DMS153 treated with DMSO at 0.1 percent for 48 hours (cell line): Measurements from ENCODE around the gene CHRM1.

ENCODE experiments used
- DNase-seq: peaks from one replicate; lab custom pipeline; 2025; ENCODE audit not compliant: unreplicated experiment; lab: John Stamatoyannopoulos, UW

The CHRM1 gene

GRCh38 chr11:62926680-62927455, 5.7 kb upstream of the CHRM1 start:
- no peak for DNase-seq

- no peak for DNase-seq
These were observed 4.8 kb upstream of the CHRM1 start for GRCh38 chr11:62925745-62926679.

GRCh38 chr11:62925308-62925707, 4.1 kb upstream of the CHRM1 start:
- no peak for DNase-seq

GRCh38 chr11:62923601-62924411, 2.6 kb upstream of the CHRM1 start:
- no peak for DNase-seq

- no peak for DNase-seq
These were observed 1.7 kb upstream of the CHRM1 start for GRCh38 chr11:62922653-62923431.

- DNase-seq, result no peak
These were observed 1.0 kb upstream of the CHRM1 start for GRCh38 chr11:62922189-62922589.

- DNase-seq, result no peak
These were observed 518 bp upstream of the CHRM1 start for GRCh38 chr11:62921573-62922188.

- no peak for DNase-seq
These were observed 1.1 kb downstream of the CHRM1 start for GRCh38 chr11:62919898-62920640.

GRCh38 chr11:62919476-62919875, 1.7 kb downstream of the CHRM1 start:
- DNase-seq, result no peak

- no peak for DNase-seq
These were observed 2.6 kb downstream of the CHRM1 start for GRCh38 chr11:62918531-62918930.

- no peak for DNase-seq
These were observed 3.2 kb downstream of the CHRM1 start for GRCh38 chr11:62917906-62918502.

- DNase-seq, result no peak
These were observed 6.7 kb downstream of the CHRM1 start for GRCh38 chr11:62914416-62914815.

- no peak for DNase-seq
These were observed 8.9 kb downstream of the CHRM1 start for GRCh38 chr11:62912268-62912667.

- DNase-seq, result no peak
These were observed 9.7 kb downstream of the CHRM1 start for GRCh38 chr11:62911137-62912130.

GRCh38 chr11:62910141-62910882, 10.9 kb downstream of the CHRM1 start:
- no peak for DNase-seq

GRCh38 chr11:62909107-62909894, 11.9 kb downstream of the CHRM1 start:
- DNase-seq, result peak; percentile 17
